Activated CD4-positive, alpha-beta T cell treated with anti-CD3 and anti-CD28 coated beads, Interleukin-2, amount 50 U/mL, for 16 hours (primary cell): Measurements from ENCODE around the gene CTNNBIP1.
A peak's percentile ranks its signal among the peaks of the same experiment; 100 is the strongest.

Source experiments
- DNase-seq: peaks from one replicate; pipeline ENCODE4 v3.0.0-alpha.2; 2020

The CTNNBIP1 gene

GRCh38 chr1:9874959-9875635, 35.0 kb downstream of the CTNNBIP1 start:
- DNase-seq: peak; percentile 79

GRCh38 chr1:9874412-9874811, 35.7 kb downstream of the CTNNBIP1 start:
- no peak for DNase-seq

- DNase-seq: no peak
Measured at GRCh38 chr1:9873992-9874391, 36.1 kb downstream of the CTNNBIP1 start.

GRCh38 chr1:9873385-9873784, 36.7 kb downstream of the CTNNBIP1 start:
- no peak for DNase-seq

GRCh38 chr1:9872430-9873165, 37.5 kb downstream of the CTNNBIP1 start:
- DNase-seq: no peak

- DNase-seq: no peak
Measured at GRCh38 chr1:9871707-9872425, 38.2 kb downstream of the CTNNBIP1 start.

- DNase-seq: no peak
Measured at GRCh38 chr1:9871021-9871420, 39.0 kb downstream of the CTNNBIP1 start.

- DNase-seq: no peak
Measured at GRCh38 chr1:9870572-9870971, 39.5 kb downstream of the CTNNBIP1 start.

- no peak for DNase-seq
Measured at GRCh38 chr1:9869831-9870251, 40.2 kb downstream of the CTNNBIP1 start.

GRCh38 chr1:9868244-9868590, 41.9 kb downstream of the CTNNBIP1 start:
- DNase-seq: no peak

GRCh38 chr1:9867408-9868243, 42.4 kb downstream of the CTNNBIP1 start:
- peak; percentile 86 for DNase-seq

- no peak for DNase-seq
Measured at GRCh38 chr1:9866836-9867235, 43.2 kb downstream of the CTNNBIP1 start.

GRCh38 chr1:9865724-9866123, 44.3 kb downstream of the CTNNBIP1 start:
- no peak for DNase-seq

- DNase-seq: no peak
Measured at GRCh38 chr1:9863371-9863770, 46.7 kb downstream of the CTNNBIP1 start.

GRCh38 chr1:9861360-9861759, 48.7 kb downstream of the CTNNBIP1 start:
- no peak for DNase-seq

GRCh38 chr1:9860887-9861286, 49.2 kb downstream of the CTNNBIP1 start:
- DNase-seq: no peak

- DNase-seq: no peak
Measured at GRCh38 chr1:9859281-9860014, 50.6 kb downstream of the CTNNBIP1 start.

GRCh38 chr1:9858293-9859035, 51.6 kb downstream of the CTNNBIP1 start:
- DNase-seq: peak; percentile 16

GRCh38 chr1:9855186-9855585, 54.9 kb downstream of the CTNNBIP1 start:
- DNase-seq: no peak

- no peak for DNase-seq
Measured at GRCh38 chr1:9853249-9853595, 56.8 kb downstream of the CTNNBIP1 start.

GRCh38 chr1:9852410-9853248, 57.4 kb downstream of the CTNNBIP1 start:
- DNase-seq: no peak
